WTC11 (cell line): ENCODE measurements around the gene CFAP58. TPM values are rescaled to one million over a fixed set of nuclear protein-coding genes. Genes with fewer than 3 reads are reported as not detected.

Experiments
- ATAC-seq: fragments of 200-7000 bp; cut with Tn5 transposase; 2 replicates; pipeline ENCODE4 v1.10.0; 2021; ENCODE audit warnings: mild to moderate bottlenecking, moderate library complexity
- CTCF ChIA-PET: fragments of 300-600 bp; sonication (Branson Sonifier 250); formaldehyde crosslinking; loops from one replicate; lab custom pipeline; 2021; ENCODE audit warnings: antibody characterized with exemption; lab: Charles Lee
- POLR2A ChIA-PET: fragments of 350-600 bp; sonication (Branson Sonifier 250); formaldehyde crosslinking; loops from one replicate; lab custom pipeline; 2021; ENCODE audit warnings: antibody characterized with exemption; lab: Charles Lee
- DNase-seq: peaks from one replicate; pipeline ENCODE4 v3.0.0; 2021; ENCODE audit warnings: low spot score
- H3K27ac Mint-ChIP-seq: 2 replicates; pipeline ENCODE4 v1.8.0; 2021; ENCODE audit warnings: mixed read lengths
- H3K27me3 Mint-ChIP-seq: 2 replicates; pipeline ENCODE4 v1.8.0; 2021; ENCODE audit warnings: low read depth, mild to moderate bottlenecking, moderate library complexity, mixed read lengths
- H3K36me3 Mint-ChIP-seq: 2 replicates; pipeline ENCODE4 v1.8.0; 2021; ENCODE audit warnings: mixed read lengths
- H3K4me1 Mint-ChIP-seq: 2 replicates; pipeline ENCODE4 v1.8.0; 2022; ENCODE audit warnings: mixed read lengths
- H3K4me3 Mint-ChIP-seq: 2 replicates; pipeline ENCODE4 v1.8.0; 2021; ENCODE audit warnings: mild to moderate bottlenecking, moderate library complexity, mixed read lengths
- H3K9me3 Mint-ChIP-seq: 2 replicates; pipeline ENCODE4 v1.8.0; 2021; ENCODE audit warnings: mixed read lengths
- CREB1 ChIP-seq: sonication (generic); formaldehyde crosslinking; IDR thresholded peaks from 2 replicates; pipeline ENCODE4 v1.8.0; 2023; ENCODE audit warnings: mild to moderate bottlenecking, missing genetic modification reagents
- ESRRA ChIP-seq: sonication (generic); formaldehyde crosslinking; IDR thresholded peaks from 2 replicates; pipeline ENCODE4 v1.8.1; 2022; ENCODE audit warnings: mild to moderate bottlenecking, missing genetic modification reagents, borderline replicate concordance
- FOXK1 ChIP-seq: sonication (generic); formaldehyde crosslinking; IDR thresholded peaks from 2 replicates; pipeline ENCODE4 v1.8.0; 2022; ENCODE audit warnings: mild to moderate bottlenecking, moderate library complexity, missing genetic modification reagents
- FOXP1 ChIP-seq: sonication (generic); formaldehyde crosslinking; IDR thresholded peaks from 2 replicates; pipeline ENCODE4 v1.8.0; 2022; ENCODE audit warnings: missing genetic modification reagents, mild to moderate bottlenecking, moderate library complexity, borderline replicate concordance
- FOXP4 ChIP-seq: sonication (generic); formaldehyde crosslinking; IDR thresholded peaks from 2 replicates; pipeline ENCODE4 v1.8.0; 2022; ENCODE audit warnings: mild to moderate bottlenecking, missing genetic modification reagents
- HMGA2 ChIP-seq: fragments of 250-450 bp; sonication (Bioruptor Pico); IDR thresholded peaks from 2 replicates; pipeline ENCODE4 v1.4.0; 2021; ENCODE audit warnings: mild to moderate bottlenecking, moderate library complexity
- KAT7 ChIP-seq: sonication (generic); formaldehyde crosslinking; IDR thresholded peaks from 2 replicates; pipeline ENCODE4 v1.8.1; 2023; ENCODE audit warnings: missing genetic modification reagents, mild to moderate bottlenecking, borderline replicate concordance
- MXD4 ChIP-seq: fragments of 250-450 bp; sonication (Bioruptor Pico); IDR thresholded peaks from 2 replicates; pipeline ENCODE4 v1.8.0; 2021; ENCODE audit warnings: mild to moderate bottlenecking, moderate library complexity, borderline replicate concordance
- NR1H2 ChIP-seq: sonication (generic); formaldehyde crosslinking; IDR thresholded peaks from 2 replicates; pipeline ENCODE4 v1.9.0; 2021; ENCODE audit warnings: mild to moderate bottlenecking, moderate library complexity, missing genetic modification reagents
- PRRX2 ChIP-seq: fragments of 250-450 bp; sonication (Bioruptor Pico); IDR thresholded peaks from 2 replicates; pipeline ENCODE4 v1.8.0; 2021; ENCODE audit warnings: mild to moderate bottlenecking
- ZNF317 ChIP-seq: sonication (generic); formaldehyde crosslinking; IDR thresholded peaks from 2 replicates; pipeline ENCODE4 v1.8.1; 2023; ENCODE audit warnings: low read depth, mild to moderate bottlenecking, moderate library complexity, missing genetic modification reagents, borderline replicate concordance
- total RNA-seq: library from RNA; stranded (reverse); gene quantifications from 3 replicates; pipeline ENCODE4 v1.2.3, GENCODE V29; 2021
- TF ChIP-seq, protein P1 (sequence below): fragments of 250-450 bp; sonication (Bioruptor Pico); IDR thresholded peaks from 2 replicates; pipeline ENCODE4 v1.9.0; 2021; ENCODE audit warnings: mild to moderate bottlenecking
- TF ChIP-seq, protein P2 (sequence below): sonication (generic); formaldehyde crosslinking; conservative IDR thresholded peaks from 2 replicates; pipeline ENCODE4 v1.8.1; 2023; ENCODE audit warnings: mild to moderate bottlenecking, low read depth, missing genetic modification reagents, moderate library complexity
- TF ChIP-seq, protein P3 (sequence below): fragments of 250-450 bp; sonication (Bioruptor Pico); IDR thresholded peaks from 2 replicates; pipeline ENCODE4 v1.9.0; 2021; ENCODE audit warnings: mild to moderate bottlenecking
- TF ChIP-seq, protein P4 (sequence below): sonication (generic); formaldehyde crosslinking; IDR thresholded peaks from 2 replicates; pipeline ENCODE4 v1.8.1; 2022; ENCODE audit warnings: missing genetic modification reagents, borderline replicate concordance

The CFAP58 gene
- total RNA-seq, 1 experiment from 2014 or later: 1.0 TPM

DNA sequence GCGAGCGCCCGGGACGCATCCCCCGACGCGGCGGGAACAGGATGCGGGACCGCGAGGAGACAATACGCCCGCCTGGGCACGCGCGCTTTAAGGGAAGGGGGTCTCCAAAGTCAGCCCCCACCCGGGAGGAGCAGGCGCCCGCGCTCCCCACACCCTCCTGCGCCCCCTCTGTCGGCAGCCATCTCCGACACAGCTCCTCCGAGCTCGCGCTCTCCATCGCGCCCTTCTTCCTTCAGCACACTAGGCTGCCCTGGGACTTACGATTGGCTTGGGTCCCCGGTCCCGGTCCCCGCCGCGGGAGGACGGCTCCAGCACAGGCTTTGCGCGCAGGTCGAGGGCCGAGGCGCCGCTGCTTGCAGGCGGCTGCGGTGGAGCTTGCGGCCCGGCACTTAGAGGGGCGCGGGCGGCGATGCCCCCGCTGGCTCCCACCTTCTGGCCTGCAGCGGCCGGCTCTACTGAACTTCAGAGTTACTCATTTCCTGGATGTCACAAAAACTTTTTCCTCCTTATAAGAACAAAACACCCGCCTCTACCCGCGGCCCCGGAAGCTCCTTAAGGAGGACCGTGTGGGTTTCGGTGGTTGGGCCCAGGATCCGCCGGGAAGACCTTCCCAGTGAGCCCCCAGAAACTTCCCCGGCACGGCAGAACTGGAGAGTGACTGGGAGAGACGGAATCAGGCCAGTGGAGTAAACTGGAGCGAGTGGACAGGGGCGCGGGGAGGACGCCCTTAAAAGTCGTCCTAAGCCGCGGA is 15.5 kb upstream of the CFAP58 start, which contains the start of gene ITPRIP (continued):
- TF ChIP-seq, protein P1, sequence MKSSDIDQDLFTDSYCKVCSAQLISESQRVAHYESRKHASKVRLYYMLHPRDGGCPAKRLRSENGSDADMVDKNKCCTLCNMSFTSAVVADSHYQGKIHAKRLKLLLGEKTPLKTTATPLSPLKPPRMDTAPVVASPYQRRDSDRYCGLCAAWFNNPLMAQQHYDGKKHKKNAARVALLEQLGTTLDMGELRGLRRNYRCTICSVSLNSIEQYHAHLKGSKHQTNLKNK (CRISPR knock-in tag): no peak
- TF ChIP-seq NR1H2 (CRISPR knock-in tag) (no peak), FOXP1 (CRISPR knock-in tag) (peak; percentile 82; the same call in 1 of the 2 replicates), HMGA2 (CRISPR knock-in tag) (no peak), FOXP4 (no peak; the same call in 1 of the 2 replicates), PRRX2 (no peak), MXD4 (no peak), ESRRA (no peak), CREB1 (CRISPR knock-in tag) (no peak), FOXK1 (peak; percentile 8; the same call in 1 of the 2 replicates)
- TF ChIP-seq, protein P2, sequence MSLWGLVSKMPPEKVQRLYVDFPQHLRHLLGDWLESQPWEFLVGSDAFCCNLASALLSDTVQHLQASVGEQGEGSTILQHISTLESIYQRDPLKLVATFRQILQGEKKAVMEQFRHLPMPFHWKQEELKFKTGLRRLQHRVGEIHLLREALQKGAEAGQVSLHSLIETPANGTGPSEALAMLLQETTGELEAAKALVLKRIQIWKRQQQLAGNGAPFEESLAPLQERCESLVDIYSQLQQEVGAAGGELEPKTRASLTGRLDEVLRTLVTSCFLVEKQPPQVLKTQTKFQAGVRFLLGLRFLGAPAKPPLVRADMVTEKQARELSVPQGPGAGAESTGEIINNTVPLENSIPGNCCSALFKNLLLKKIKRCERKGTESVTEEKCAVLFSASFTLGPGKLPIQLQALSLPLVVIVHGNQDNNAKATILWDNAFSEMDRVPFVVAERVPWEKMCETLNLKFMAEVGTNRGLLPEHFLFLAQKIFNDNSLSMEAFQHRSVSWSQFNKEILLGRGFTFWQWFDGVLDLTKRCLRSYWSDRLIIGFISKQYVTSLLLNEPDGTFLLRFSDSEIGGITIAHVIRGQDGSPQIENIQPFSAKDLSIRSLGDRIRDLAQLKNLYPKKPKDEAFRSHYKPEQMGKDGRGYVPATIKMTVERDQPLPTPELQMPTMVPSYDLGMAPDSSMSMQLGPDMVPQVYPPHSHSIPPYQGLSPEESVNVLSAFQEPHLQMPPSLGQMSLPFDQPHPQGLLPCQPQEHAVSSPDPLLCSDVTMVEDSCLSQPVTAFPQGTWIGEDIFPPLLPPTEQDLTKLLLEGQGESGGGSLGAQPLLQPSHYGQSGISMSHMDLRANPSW (CRISPR knock-in tag): no peak
- TF ChIP-seq, protein P3, sequence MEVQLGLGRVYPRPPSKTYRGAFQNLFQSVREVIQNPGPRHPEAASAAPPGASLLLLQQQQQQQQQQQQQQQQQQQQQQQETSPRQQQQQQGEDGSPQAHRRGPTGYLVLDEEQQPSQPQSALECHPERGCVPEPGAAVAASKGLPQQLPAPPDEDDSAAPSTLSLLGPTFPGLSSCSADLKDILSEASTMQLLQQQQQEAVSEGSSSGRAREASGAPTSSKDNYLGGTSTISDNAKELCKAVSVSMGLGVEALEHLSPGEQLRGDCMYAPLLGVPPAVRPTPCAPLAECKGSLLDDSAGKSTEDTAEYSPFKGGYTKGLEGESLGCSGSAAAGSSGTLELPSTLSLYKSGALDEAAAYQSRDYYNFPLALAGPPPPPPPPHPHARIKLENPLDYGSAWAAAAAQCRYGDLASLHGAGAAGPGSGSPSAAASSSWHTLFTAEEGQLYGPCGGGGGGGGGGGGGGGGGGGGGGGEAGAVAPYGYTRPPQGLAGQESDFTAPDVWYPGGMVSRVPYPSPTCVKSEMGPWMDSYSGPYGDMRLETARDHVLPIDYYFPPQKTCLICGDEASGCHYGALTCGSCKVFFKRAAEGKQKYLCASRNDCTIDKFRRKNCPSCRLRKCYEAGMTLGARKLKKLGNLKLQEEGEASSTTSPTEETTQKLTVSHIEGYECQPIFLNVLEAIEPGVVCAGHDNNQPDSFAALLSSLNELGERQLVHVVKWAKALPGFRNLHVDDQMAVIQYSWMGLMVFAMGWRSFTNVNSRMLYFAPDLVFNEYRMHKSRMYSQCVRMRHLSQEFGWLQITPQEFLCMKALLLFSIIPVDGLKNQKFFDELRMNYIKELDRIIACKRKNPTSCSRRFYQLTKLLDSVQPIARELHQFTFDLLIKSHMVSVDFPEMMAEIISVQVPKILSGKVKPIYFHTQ: no peak
- TF ChIP-seq, protein P4, sequence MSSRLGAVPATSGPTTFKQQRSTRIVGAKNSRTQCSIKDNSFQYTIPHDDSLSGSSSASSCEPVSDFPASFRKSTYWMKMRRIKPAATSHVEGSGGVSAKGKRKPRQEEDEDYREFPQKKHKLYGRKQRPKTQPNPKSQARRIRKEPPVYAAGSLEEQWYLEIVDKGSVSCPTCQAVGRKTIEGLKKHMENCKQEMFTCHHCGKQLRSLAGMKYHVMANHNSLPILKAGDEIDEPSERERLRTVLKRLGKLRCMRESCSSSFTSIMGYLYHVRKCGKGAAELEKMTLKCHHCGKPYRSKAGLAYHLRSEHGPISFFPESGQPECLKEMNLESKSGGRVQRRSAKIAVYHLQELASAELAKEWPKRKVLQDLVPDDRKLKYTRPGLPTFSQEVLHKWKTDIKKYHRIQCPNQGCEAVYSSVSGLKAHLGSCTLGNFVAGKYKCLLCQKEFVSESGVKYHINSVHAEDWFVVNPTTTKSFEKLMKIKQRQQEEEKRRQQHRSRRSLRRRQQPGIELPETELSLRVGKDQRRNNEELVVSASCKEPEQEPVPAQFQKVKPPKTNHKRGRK (CRISPR knock-in tag): no peak

DNA sequence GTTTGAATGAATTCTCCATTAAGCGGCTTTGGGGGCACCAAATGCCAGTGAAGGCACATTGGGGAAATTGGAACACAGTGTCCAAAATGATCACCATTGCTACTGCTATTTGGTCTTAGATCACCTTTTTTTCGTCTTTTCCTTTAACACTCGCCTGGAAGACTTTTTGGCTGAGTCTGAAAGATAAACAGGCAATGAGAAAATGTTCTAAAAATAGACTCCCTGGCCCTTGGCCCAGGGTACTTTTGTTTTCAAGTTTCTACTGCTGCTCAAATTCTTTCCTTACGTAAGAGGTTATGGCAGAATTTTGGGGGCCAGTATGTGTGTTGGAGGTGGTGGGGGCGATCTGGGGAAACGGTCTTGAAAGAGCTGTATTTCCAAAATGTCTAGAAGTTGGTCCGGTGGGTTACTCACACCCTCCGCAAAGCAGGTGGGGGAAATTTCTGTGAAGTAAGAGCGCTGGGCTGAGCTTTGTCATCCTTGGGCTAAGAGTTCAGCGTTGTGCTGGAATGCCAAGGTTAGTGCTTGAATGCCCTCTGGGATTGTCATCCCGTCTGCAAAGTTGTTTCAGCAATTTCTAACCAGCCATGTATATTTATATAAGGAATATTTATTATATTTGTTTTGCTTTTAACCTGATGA is 14.0 kb upstream of the CFAP58 start:
- DNase-seq (no peak), ATAC-seq (no peak)
- ChIA-PET POLR2A (interaction anchor here (2.1 kb wide), 1 partner anchor 14 kb away, joined by 14 read pairs; the partner anchor contains the start of gene CFAP58), CTCF (interaction anchor here (0.7 to 2.8 kb wide), 6 partner anchors 7 to 65 kb away, joined by 3 to 27 read pairs (median 18); partner anchors contain the start of gene CFAP58)
- no peaks in the 10 kb centered on the region for H3K9me3 Mint-ChIP-seq
- TF ChIP-seq ZNF317 (CRISPR knock-in tag) (no peak), ESRRA (no peak), KAT7 (CRISPR knock-in tag) (no peak)
- TF ChIP-seq, protein P4 (CRISPR knock-in tag): no peak
- peak overlapping the region; percentile 93; the same call in 1 of the 2 replicates for H3K27ac Mint-ChIP-seq
- peaks cover 49% of the 10 kb centered on the region for H3K4me1 Mint-ChIP-seq
- peak overlapping the region; percentile 93 for H3K4me3 Mint-ChIP-seq
- H3K27me3 Mint-ChIP-seq: no peaks in the 10 kb centered on the region
- no peaks in the 10 kb centered on the region for H3K36me3 Mint-ChIP-seq
